Measurements from ENCODE around the gene C1orf167.

C1orf167 gene

DNA sequence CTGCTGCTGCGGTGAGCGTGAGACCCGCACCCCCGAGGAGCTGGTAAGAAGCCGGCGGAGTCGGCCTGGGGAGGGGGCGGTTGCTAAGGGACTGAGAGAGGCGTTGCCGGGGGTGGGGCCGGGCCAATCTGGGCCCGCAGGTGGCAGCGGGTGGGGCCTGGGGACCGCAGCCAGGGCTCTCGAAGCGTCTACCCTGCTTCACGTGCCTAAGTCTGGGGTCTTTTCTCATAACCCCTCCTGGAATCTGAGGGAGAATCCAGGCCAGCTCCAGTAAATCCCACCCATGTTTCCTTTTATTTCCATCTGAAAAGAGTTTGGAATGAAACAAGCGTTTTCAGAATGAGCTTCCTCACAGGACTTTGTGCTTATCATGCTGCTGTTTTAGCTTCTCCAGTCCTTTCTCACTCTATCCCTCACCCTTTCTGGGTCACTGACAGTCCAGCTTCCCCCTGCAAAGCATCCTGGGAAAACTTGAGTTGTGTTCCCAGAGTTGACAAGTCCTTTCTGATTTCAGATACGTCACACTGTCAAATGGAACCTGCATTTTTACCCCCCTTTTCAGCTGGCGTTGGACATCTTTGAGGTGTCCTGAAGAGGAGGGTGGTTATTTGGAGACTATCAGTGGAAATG, 44.4 kb downstream of the C1orf167 start:
- H3K4me3 ChIP-seq (ENCODE audit: low read depth, low read length) = peak overlapping the region; percentile 89
- peak overlapping the region; percentile 71 for H3K4me2 ChIP-seq (ENCODE audit: low read length)
- H3K9me3 ChIP-seq (ENCODE audit: control insufficient read depth, low read length) = no peaks in the 10 kb centered on the region
- H2AFZ ChIP-seq = peak overlapping the region; percentile 84
- H3K4me1 ChIP-seq = peaks cover 6% of the 10 kb centered on the region
- peak overlapping the region; percentile 90 for H3K27ac ChIP-seq
- no peaks in the 10 kb centered on the region for H3K79me2 ChIP-seq
- H3K27me3 ChIP-seq (ENCODE audit: control insufficient read depth, insufficient read depth, low read length) = no peaks in the 10 kb centered on the region
- TF ChIP-seq, protein P1, sequence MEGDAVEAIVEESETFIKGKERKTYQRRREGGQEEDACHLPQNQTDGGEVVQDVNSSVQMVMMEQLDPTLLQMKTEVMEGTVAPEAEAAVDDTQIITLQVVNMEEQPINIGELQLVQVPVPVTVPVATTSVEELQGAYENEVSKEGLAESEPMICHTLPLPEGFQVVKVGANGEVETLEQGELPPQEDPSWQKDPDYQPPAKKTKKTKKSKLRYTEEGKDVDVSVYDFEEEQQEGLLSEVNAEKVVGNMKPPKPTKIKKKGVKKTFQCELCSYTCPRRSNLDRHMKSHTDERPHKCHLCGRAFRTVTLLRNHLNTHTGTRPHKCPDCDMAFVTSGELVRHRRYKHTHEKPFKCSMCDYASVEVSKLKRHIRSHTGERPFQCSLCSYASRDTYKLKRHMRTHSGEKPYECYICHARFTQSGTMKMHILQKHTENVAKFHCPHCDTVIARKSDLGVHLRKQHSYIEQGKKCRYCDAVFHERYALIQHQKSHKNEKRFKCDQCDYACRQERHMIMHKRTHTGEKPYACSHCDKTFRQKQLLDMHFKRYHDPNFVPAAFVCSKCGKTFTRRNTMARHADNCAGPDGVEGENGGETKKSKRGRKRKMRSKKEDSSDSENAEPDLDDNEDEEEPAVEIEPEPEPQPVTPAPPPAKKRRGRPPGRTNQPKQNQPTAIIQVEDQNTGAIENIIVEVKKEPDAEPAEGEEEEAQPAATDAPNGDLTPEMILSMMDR (IDR thresholded peaks at IDR 0.05) = no peak
- H3K36me3 ChIP-seq (ENCODE audit: control insufficient read depth, insufficient read depth, low read length) = no peaks in the 10 kb centered on the region
- no peak overlapping the region for H3K9ac ChIP-seq

DNA sequence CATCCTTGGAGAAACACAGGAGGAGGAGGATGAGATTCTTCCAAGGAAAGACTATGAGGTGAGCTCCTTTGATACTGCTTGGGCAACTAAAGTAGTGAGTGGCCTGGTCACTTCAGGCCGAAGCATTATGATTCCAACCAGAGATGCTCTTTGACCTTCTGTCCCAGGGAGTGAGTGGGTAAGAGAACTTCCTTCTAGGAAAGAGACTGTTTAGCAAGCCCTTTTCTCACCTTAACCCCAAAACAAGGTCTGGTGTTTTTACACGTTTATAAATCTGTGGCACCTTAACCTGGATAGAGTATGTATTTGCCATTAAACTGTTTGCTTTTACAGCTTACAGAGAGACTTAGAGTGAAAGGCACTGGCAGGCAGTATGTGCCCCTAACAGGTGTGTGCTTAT, 45.1 kb downstream of the C1orf167 start:
- H3K4me3 ChIP-seq (ENCODE audit: low read depth, low read length) = peak overlapping the region; percentile 89
- H3K27me3 ChIP-seq (ENCODE audit: control insufficient read depth, insufficient read depth, low read length) = no peaks in the 10 kb centered on the region
- H2AFZ ChIP-seq = no peak overlapping the region
- H3K27ac ChIP-seq = peak overlapping the region; percentile 90
- no peaks in the 10 kb centered on the region for H3K79me2 ChIP-seq
- H3K36me3 ChIP-seq (ENCODE audit: control insufficient read depth, insufficient read depth, low read length) = no peaks in the 10 kb centered on the region
- peaks cover 6% of the 10 kb centered on the region for H3K4me1 ChIP-seq
- H3K9ac ChIP-seq = no peak overlapping the region
- H3K9me3 ChIP-seq (ENCODE audit: control insufficient read depth, low read length) = no peaks in the 10 kb centered on the region
- TF ChIP-seq, protein P1 (IDR thresholded peaks at IDR 0.05) = no peak
- peak overlapping the region; percentile 71 for H3K4me2 ChIP-seq (ENCODE audit: low read length)

DNA sequence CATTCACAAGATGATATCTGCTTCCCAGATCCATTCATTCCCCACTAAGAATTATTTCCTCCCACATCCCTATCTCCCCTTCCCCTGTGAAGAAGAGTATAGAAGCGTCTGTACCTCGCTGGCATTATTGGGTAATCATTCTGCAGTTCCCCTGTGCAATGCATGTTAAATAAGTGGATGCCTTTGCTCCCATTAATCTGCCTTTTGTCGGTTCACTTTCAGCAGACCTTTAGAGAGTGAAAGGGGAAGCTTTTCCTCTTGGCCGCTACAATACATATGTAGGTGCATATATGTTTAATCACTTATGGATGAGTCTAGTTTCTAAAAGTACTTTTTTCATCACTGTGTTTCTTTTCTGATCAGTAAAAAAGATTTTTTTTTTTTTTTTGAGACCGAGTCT, 51.0 kb downstream of the C1orf167 start:
- no peaks in the 10 kb centered on the region for H3K36me3 ChIP-seq (ENCODE audit: control insufficient read depth, insufficient read depth, low read length)
- no peak overlapping the region for H3K4me2 ChIP-seq (ENCODE audit: low read length)
- TF ChIP-seq, protein P1 (IDR thresholded peaks at IDR 0.05) = no peak
- H3K4me3 ChIP-seq (ENCODE audit: low read depth, low read length) = no peak overlapping the region
- H3K9ac ChIP-seq = no peak overlapping the region
- no peaks in the 10 kb centered on the region for H3K9me3 ChIP-seq (ENCODE audit: control insufficient read depth, low read length)
- no peaks in the 10 kb centered on the region for H3K79me2 ChIP-seq
- H2AFZ ChIP-seq = no peak overlapping the region
- H3K27ac ChIP-seq = no peak overlapping the region
- H3K27me3 ChIP-seq (ENCODE audit: control insufficient read depth, insufficient read depth, low read length) = no peaks in the 10 kb centered on the region
- no peaks in the 10 kb centered on the region for H3K4me1 ChIP-seq

DNA sequence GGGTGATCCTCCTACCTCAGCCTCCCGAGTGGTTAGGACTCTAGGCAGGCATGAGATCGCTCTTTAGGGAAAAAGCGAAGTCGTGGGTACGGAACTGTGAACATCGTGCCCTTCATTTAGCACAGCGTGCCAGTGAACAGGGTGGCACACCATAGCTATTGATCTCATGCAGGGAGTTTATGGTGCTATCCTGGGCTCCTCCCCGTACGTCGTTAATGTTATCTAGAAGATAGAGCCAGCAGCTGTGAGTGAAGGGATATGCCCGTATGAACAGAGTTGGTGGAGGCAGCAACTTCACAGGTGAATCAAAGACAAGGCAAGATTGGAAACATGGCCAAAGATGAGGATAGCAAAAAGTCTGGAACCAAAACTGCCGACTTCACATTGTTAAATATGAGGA, 55.2 kb downstream of the C1orf167 start:
- Histone ChIP-seq H3K4me3 (ENCODE audit: low read depth, low read length) (no peak overlapping the region), H3K4me1 (no peaks in the 10 kb centered on the region), H3K36me3 (ENCODE audit: control insufficient read depth, insufficient read depth, low read length) (no peaks in the 10 kb centered on the region), H3K9me3 (ENCODE audit: control insufficient read depth, low read length) (no peaks in the 10 kb centered on the region), H3K9ac (no peak overlapping the region), H3K27me3 (ENCODE audit: control insufficient read depth, insufficient read depth, low read length) (no peaks in the 10 kb centered on the region), H3K79me2 (no peaks in the 10 kb centered on the region), H3K27ac (no peak overlapping the region), H2AFZ (no peak overlapping the region), H3K4me2 (ENCODE audit: low read length) (no peak overlapping the region)
- TF ChIP-seq, protein P1 (IDR thresholded peaks at IDR 0.05) = no peak

DNA sequence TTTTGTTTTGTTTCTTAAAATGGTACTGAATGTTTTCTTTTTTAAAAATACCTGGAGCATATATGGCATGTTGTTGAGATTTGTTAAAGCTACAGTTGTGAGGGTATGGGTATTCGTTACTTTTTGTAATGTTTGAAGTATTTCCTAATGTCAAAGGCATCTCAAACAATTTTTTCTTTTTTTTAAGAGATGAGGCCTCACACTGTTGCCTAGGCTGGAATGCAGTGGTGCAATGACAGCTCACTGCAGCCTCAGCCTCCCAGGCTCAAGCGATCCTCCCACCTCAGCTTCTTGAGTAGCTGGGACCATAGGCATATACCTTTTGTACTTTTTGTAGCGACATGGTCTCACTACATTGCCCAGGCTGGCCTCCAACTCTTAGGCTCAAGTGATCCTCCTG, 60.1 kb downstream of the C1orf167 start:
- Histone ChIP-seq H3K4me3 (ENCODE audit: low read depth, low read length) (no peak overlapping the region), H3K36me3 (ENCODE audit: control insufficient read depth, insufficient read depth, low read length) (no peaks in the 10 kb centered on the region), H2AFZ (no peak overlapping the region), H3K27ac (no peak overlapping the region), H3K27me3 (ENCODE audit: control insufficient read depth, insufficient read depth, low read length) (no peaks in the 10 kb centered on the region), H3K79me2 (no peaks in the 10 kb centered on the region), H3K9me3 (ENCODE audit: control insufficient read depth, low read length) (no peaks in the 10 kb centered on the region), H3K9ac (no peak overlapping the region), H3K4me1 (no peaks in the 10 kb centered on the region), H3K4me2 (ENCODE audit: low read length) (no peak overlapping the region)
- TF ChIP-seq, protein P1 (IDR thresholded peaks at IDR 0.05) = no peak

Measured in parathyroid adenoma (tissue), 2 donors.